IMR-90 (cell line): Measurements from ENCODE around the gene DENND1A. TPM values are rescaled to one million over a fixed set of nuclear protein-coding genes. Genes with fewer than 3 reads are reported as not detected.

Source experiments
- ATAC-seq: fragments of 200-7000 bp; cut with Tn5 transposase; 2 replicates; pipeline ENCODE4 v1.9.1; 2020; ENCODE audit warnings: low read depth, mild to moderate bottlenecking, moderate library complexity
- BruUV-seq: library from RNA; stranded (reverse); fragments of 400-500 nt; replicated peaks from 2 replicates; lab custom pipeline; 2021; lab: Mats Ljungman, UMichigan
- CTCF ChIA-PET: fragments of 300-600 bp; formaldehyde crosslinking; extraction: SDS; loops from one replicate; lab custom pipeline; 2021; ENCODE audit warnings: antibody characterized with exemption; lab: Yijun Ruan, JAX
- POLR2A ChIA-PET: fragments of 300-600 bp; sonication (Branson Sonifier 250); formaldehyde crosslinking; loops from one replicate; lab custom pipeline; 2022; ENCODE audit warnings: antibody characterized with exemption; ENCODE audit not compliant: unreplicated experiment; lab: Charles Lee
- DNase-seq: peaks from one replicate; pipeline ENCODE4 v3.0.0; 2013
- H2AFZ ChIP-seq: replicated peaks from 2 replicates; pipeline ENCODE3; 2013; ENCODE audit warnings: low read length, mild to moderate bottlenecking; ENCODE audit not compliant: poor library complexity
- H2AK5ac ChIP-seq: 2 replicates; pipeline ENCODE4 v1.6.1; 2013; ENCODE audit warnings: low read depth, low read length, inconsistent platforms
- H2AK9ac ChIP-seq: replicated peaks from 2 replicates; pipeline ENCODE3; 2013; ENCODE audit warnings: mild to moderate bottlenecking, low read depth, low read length, moderate library complexity; ENCODE audit not compliant: poor library complexity
- H2BK120ac ChIP-seq: 2 replicates; pipeline ENCODE4 v1.6.1; 2013; ENCODE audit warnings: low read depth, low read length, inconsistent platforms
- H2BK15ac ChIP-seq: 3 replicates; pipeline ENCODE4 v1.6.1; 2013; ENCODE audit warnings: low read depth, low read length, inconsistent platforms
- H2BK20ac ChIP-seq: 2 replicates; pipeline ENCODE4 v1.6.1; 2013; ENCODE audit warnings: low read depth, mild to moderate bottlenecking, inconsistent platforms, low read length, moderate library complexity
- H2BK5ac ChIP-seq: 2 replicates; pipeline ENCODE4 v1.6.1; 2013; ENCODE audit warnings: mild to moderate bottlenecking, low read depth, low read length, inconsistent platforms; ENCODE audit not compliant: poor library complexity, severe bottlenecking
- H3K14ac ChIP-seq: replicated peaks from 2 replicates; pipeline ENCODE4 v1.6.1; 2013; ENCODE audit warnings: low read depth, low read length, inconsistent platforms
- H3K18ac ChIP-seq: 2 replicates; pipeline ENCODE4 v1.6.1; 2013; ENCODE audit warnings: low read depth, low read length, control low read depth
- H3K23ac ChIP-seq: 2 replicates; pipeline ENCODE4 v1.6.1; 2013; ENCODE audit warnings: low read depth, low read length, inconsistent platforms
- H3K27ac ChIP-seq: 2 replicates; pipeline ENCODE4 v1.5.1; 2013; ENCODE audit warnings: mild to moderate bottlenecking, control low read depth, low read length; ENCODE audit not compliant: insufficient read depth
- H3K27me3 ChIP-seq: 2 replicates; pipeline ENCODE4 v1.6.1; 2013; ENCODE audit warnings: low read length; ENCODE audit not compliant: control insufficient read depth, insufficient read depth
- H3K36me3 ChIP-seq: 2 replicates; pipeline ENCODE4 v1.6.1; 2013; ENCODE audit warnings: low read length, mixed read lengths; ENCODE audit not compliant: control insufficient read depth, insufficient read depth
- H3K4ac ChIP-seq: 2 replicates; pipeline ENCODE4 v1.6.1; 2013; ENCODE audit warnings: low read depth, low read length, inconsistent platforms
- H3K4me1 ChIP-seq: 2 replicates; pipeline ENCODE4 v1.6.1; 2013; ENCODE audit warnings: low read length, mixed read lengths; ENCODE audit not compliant: control insufficient read depth, insufficient read depth
- H3K4me2 ChIP-seq: 2 replicates; pipeline ENCODE4 v1.6.1; 2013; ENCODE audit warnings: low read depth, mild to moderate bottlenecking, control low read depth, low read length, moderate library complexity
- H3K4me3 ChIP-seq: 2 replicates; pipeline ENCODE4 v1.5.1; 2013; ENCODE audit warnings: low read depth, mild to moderate bottlenecking, control low read depth, low read length, moderate library complexity; ENCODE audit not compliant: insufficient read depth
- H3K56ac ChIP-seq: 2 replicates; pipeline ENCODE4 v1.6.1; 2013; ENCODE audit warnings: low read length, inconsistent platforms; ENCODE audit not compliant: insufficient read depth; ENCODE audit errors: extremely low read depth
- H3K79me1 ChIP-seq, 2 experiments: 2 replicates each; pipeline ENCODE4 v1.6.1; 2013; ENCODE audit warnings: low read length in 2 of 2, inconsistent platforms in 1 of 2, low read depth in 1 of 2
- H3K9ac ChIP-seq: 2 replicates; pipeline ENCODE4 v1.6.1; 2013; ENCODE audit warnings: low read depth, low read length, control low read depth
- H3K9me1 ChIP-seq: 2 replicates; pipeline ENCODE4 v1.6.1; 2013; ENCODE audit warnings: low read length, inconsistent platforms; ENCODE audit not compliant: insufficient read depth
- H3K9me3 ChIP-seq: 2 replicates; pipeline ENCODE4 v1.6.1; 2013; ENCODE audit warnings: low read length; ENCODE audit not compliant: control insufficient read depth, insufficient read depth
- H4K20me1 ChIP-seq: 2 replicates; pipeline ENCODE4 v1.6.1; 2013; ENCODE audit warnings: low read length, inconsistent platforms; ENCODE audit not compliant: insufficient read depth
- H4K5ac ChIP-seq: 2 replicates; pipeline ENCODE4 v1.6.1; 2013; ENCODE audit warnings: mild to moderate bottlenecking, low read depth, low read length, control low read depth
- H4K8ac ChIP-seq, 2 experiments: 2 replicates each; pipeline ENCODE4 v1.6.1; 2013; ENCODE audit warnings: low read depth in 2 of 2, low read length in 2 of 2, control low read depth in 1 of 2, inconsistent platforms in 1 of 2
- H4K91ac ChIP-seq: 2 replicates; pipeline ENCODE4 v1.6.1; 2013; ENCODE audit warnings: low read depth, low read length, inconsistent platforms; ENCODE audit not compliant: insufficient read depth
- BHLHE40 ChIP-seq: fragments of 150-350 bp; IDR thresholded peaks from 2 replicates; pipeline ENCODE4 v1.6.1; 2016; ENCODE audit warnings: mild to moderate bottlenecking, low read depth, low read length
- CEBPB ChIP-seq: IDR thresholded peaks from 2 replicates; pipeline ENCODE4 v1.6.1; 2012; ENCODE audit warnings: low read depth, low read length, improper control_type of control experiment
- CHD1 ChIP-seq: IDR thresholded peaks from 2 replicates; pipeline ENCODE4 v1.6.1; 2012; ENCODE audit warnings: low read depth, low read length, improper control_type of control experiment
- FOS ChIP-seq: fragments of 150-350 bp; IDR thresholded peaks from 2 replicates; pipeline ENCODE4 v1.6.1; 2016; ENCODE audit warnings: low read depth, low read length
- MXI1 ChIP-seq: IDR thresholded peaks from 2 replicates; pipeline ENCODE4 v1.6.1; 2012; ENCODE audit warnings: low read depth, mild to moderate bottlenecking, low read length, moderate library complexity, borderline replicate concordance
- NFE2L2 ChIP-seq: fragments of 150-350 bp; IDR thresholded peaks from 2 replicates; pipeline ENCODE4 v1.6.1; 2016; ENCODE audit warnings: low read depth, mild to moderate bottlenecking, low read length
- RAD21 ChIP-seq: IDR thresholded peaks from 2 replicates; pipeline ENCODE4 v1.6.1; 2012; ENCODE audit warnings: low read length, improper control_type of control experiment
- RCOR1 ChIP-seq: IDR thresholded peaks from 2 replicates; pipeline ENCODE4 v1.6.1; 2012; ENCODE audit warnings: mild to moderate bottlenecking, low read length, improper control_type of control experiment; ENCODE audit not compliant: insufficient replicate concordance
- RFX5 ChIP-seq: IDR thresholded peaks from 2 replicates; pipeline ENCODE4 v1.8.0; 2012; ENCODE audit warnings: low read depth, mild to moderate bottlenecking, low read length, moderate library complexity
- SMC3 ChIP-seq: fragments of 150-350 bp; IDR thresholded peaks from 2 replicates; pipeline ENCODE4 v1.6.1; 2016; ENCODE audit warnings: low read depth, mild to moderate bottlenecking, antibody characterized with exemption, low read length, moderate library complexity
- WGBS, 2 experiments: methylation state at CpG; one replicate each; pipeline versions ENCODE4 v1.1.5 to v1.1.7; 2013; ENCODE audit warnings: missing lambda C conversion rate in 2 of 2; ENCODE audit not compliant: insufficient read length in 1 of 2; ENCODE audit errors: extremely low coverage in 2 of 2; 5-methylcytosine and 5-hydroxymethylcytosine counted together
- dilution Hi-C: fragments of 300-500 bp; cut with HindIII; formaldehyde crosslinking; loops from one replicate; pipeline ENCODE4 v1.14.3; 2018; ENCODE audit warnings: low sequenced_read_pairs; ENCODE audit not compliant: unreplicated experiment
- in situ Hi-C: fragments of 300-500 bp; cut with MboI; formaldehyde crosslinking; loops from 3 replicates; pipeline ENCODE4 v1.14.3; 2019; ENCODE audit warnings: low sequenced_read_pairs, inconsistent platforms, mixed read lengths
- intact Hi-C: fragments of 100-400 bp; cut with micrococcal nuclease; formaldehyde crosslinking; loops from 2 replicates; pipeline ENCODE4 v1.10.0; 2022
- polyA plus RNA-seq, 3 experiments: library from polyadenylated mRNA; depleted of rRNA; stranded (reverse); fragments of >200 nt; gene quantifications; 2 replicates each; pipeline ENCODE4 v1.2.3, GENCODE V29; 2012; ENCODE audit warnings: low replicate concordance in 1 of 3
- total RNA-seq: library from RNA; depleted of rRNA; stranded (reverse); fragments of >200 nt; gene quantifications from 2 replicates; pipeline ENCODE4 v1.2.3, GENCODE V29; 2012
- TF ChIP-seq, protein P1 (sequence below): fragments of 150-350 bp; IDR thresholded peaks from 2 replicates; pipeline ENCODE4 v1.6.1; 2017; ENCODE audit warnings: mild to moderate bottlenecking, antibody characterized with exemption, low read length, low read depth
- TF ChIP-seq, protein P2 (sequence below): fragments of 150-350 bp; IDR thresholded peaks from 2 replicates; pipeline ENCODE4 v1.6.1; 2016; ENCODE audit warnings: low read depth, mild to moderate bottlenecking, low read length, moderate library complexity, borderline replicate concordance

DENND1A gene
- total and polyA plus RNA-seq, 2 of the 4 experiments (the other 2 are of a cell fraction) = 21.4 to 27.6 TPM

DNA sequence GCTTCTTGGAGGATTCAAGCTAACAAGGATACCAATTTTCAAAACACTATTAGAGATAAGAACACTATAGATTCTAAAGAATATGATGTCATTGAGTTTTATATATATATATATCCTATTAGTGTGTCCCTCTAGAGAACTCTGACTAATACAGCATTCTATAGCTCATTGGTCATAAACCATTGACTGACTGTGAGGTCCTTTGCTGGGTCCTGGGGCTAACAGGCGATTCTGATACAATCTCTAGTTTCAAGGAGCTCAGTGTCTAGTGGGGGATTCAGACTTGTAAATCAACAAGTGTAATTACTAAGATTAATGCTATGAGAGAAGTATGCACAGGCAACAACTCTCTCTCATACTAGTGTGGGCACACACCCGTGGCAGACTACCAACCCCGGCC lies 234.5 kb downstream of the DENND1A start:
- H3K4me2 ChIP-seq = no peak overlapping the region
- no peak overlapping the region for H3K18ac ChIP-seq
- H2AFZ ChIP-seq = no peak overlapping the region
- H3K23ac ChIP-seq = no peak overlapping the region
- no peaks in the 10 kb centered on the region for H3K9me1 ChIP-seq
- H3K4me1 ChIP-seq = 0 out of 2 replicates have a peak, but pooled peaks cover 2% of the 10 kb centered on the region
- H3K14ac ChIP-seq = no peak overlapping the region
- intact Hi-C loops (loop anchor here (5.0 kb wide), 1 partner anchor 47 kb away; no protein-coding TSS in a partner anchor), in situ Hi-C loops (no loop called here), dilution Hi-C loops (no loop called here)
- BruUV-seq = no TSS peak
- H2BK120ac ChIP-seq = no peak overlapping the region
- no peaks in the 10 kb centered on the region for H3K27me3 ChIP-seq
- H3K36me3 ChIP-seq = no peaks in the 10 kb centered on the region
- ATAC-seq = no peak
- H2AK5ac ChIP-seq = no peak overlapping the region
- peak; percentile 47 for DNase-seq
- H3K9ac ChIP-seq = no peak overlapping the region
- no peak overlapping the region for H2BK20ac ChIP-seq
- H4K5ac ChIP-seq = no peak overlapping the region
- no CpG with 5 or more reads among the region's 3 CpGs for WGBS, 2 experiments
- H3K4me3 ChIP-seq = no peak overlapping the region
- no peak overlapping the region for H3K27ac ChIP-seq
- H3K4ac ChIP-seq = no peak overlapping the region
- H3K79me1 ChIP-seq = no peaks in the 10 kb centered on the region
- CTCF ChIA-PET = no interaction called here
- no peak overlapping the region for H3K56ac ChIP-seq
- no peak overlapping the region for H4K91ac ChIP-seq
- TF ChIP-seq MXI1 (no peak), CHD1 (no peak), BHLHE40 (no peak), RAD21 (no peak), NFE2L2 (no peak), CEBPB (no peak), FOS (no peak), RFX5 (no peak), SMC3 (no peak), RCOR1 (no peak)
- TF ChIP-seq, protein P1, sequence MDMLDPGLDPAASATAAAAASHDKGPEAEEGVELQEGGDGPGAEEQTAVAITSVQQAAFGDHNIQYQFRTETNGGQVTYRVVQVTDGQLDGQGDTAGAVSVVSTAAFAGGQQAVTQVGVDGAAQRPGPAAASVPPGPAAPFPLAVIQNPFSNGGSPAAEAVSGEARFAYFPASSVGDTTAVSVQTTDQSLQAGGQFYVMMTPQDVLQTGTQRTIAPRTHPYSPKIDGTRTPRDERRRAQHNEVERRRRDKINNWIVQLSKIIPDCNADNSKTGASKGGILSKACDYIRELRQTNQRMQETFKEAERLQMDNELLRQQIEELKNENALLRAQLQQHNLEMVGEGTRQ = no peak
- TF ChIP-seq, protein P2, sequence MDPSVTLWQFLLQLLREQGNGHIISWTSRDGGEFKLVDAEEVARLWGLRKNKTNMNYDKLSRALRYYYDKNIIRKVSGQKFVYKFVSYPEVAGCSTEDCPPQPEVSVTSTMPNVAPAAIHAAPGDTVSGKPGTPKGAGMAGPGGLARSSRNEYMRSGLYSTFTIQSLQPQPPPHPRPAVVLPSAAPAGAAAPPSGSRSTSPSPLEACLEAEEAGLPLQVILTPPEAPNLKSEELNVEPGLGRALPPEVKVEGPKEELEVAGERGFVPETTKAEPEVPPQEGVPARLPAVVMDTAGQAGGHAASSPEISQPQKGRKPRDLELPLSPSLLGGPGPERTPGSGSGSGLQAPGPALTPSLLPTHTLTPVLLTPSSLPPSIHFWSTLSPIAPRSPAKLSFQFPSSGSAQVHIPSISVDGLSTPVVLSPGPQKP = no peak
- no peaks in the 10 kb centered on the region for H4K20me1 ChIP-seq
- no peak overlapping the region for H2BK15ac ChIP-seq
- H2AK9ac ChIP-seq = no peak overlapping the region
- no peaks in the 10 kb centered on the region for H3K9me3 ChIP-seq
- H2BK5ac ChIP-seq = no peak overlapping the region
- no peak overlapping the region for H4K8ac ChIP-seq
- POLR2A ChIA-PET = no interaction called here
